ENCODE data around the gene BICD2. TPM values are rescaled to one million over a fixed set of nuclear protein-coding genes. Genes with fewer than 3 reads are reported as not detected.

Gene BICD2
- total and polyA plus RNA-seq, 2 donors (not counting 1 experiment from before 2014, with no cell fraction given): 33.2 to 49.5 TPM

GRCh38 chr9:92666912-92667532, 97.6 kb downstream of the BICD2 start:
- Mint-ChIP-seq H3K27me3 (no peaks in the 10 kb centered on the region), H3K9me3 (ENCODE audit: insufficient read depth) (no peaks in the 10 kb centered on the region), H3K27ac (no peak overlapping the region), H3K4me3 (no peak overlapping the region), H3K4me1 (peaks cover 35% of the 10 kb centered on the region)
- intact Hi-C loops (cut with micrococcal nuclease): no loop called here
- H4K20me1 ChIP-seq (ENCODE audit: control insufficient read depth, insufficient read depth, low read length, poor library complexity, severe bottlenecking): peaks cover 21% of the 10 kb centered on the region
- POLR2A ChIA-PET: no interaction called here
- no peak for DNase-seq
- WGBS (ENCODE audit: insufficient coverage): 100% methylated on average over 3 of the region's 8 CpGs
- H3K79me2 ChIP-seq (ENCODE audit: control insufficient read depth, insufficient read depth, low read length): peaks cover 90% of the 10 kb centered on the region
- H3K27me3 ChIP-seq (replicated peaks in 1 of 4; ENCODE audit: control extremely low read depth in 1 of 4, control insufficient read depth in 3 of 4, insufficient read depth in 4 of 4, low read length in 3 of 4): no peaks in the 10 kb centered on the region
- H3K9me3 ChIP-seq (ENCODE audit: control extremely low read depth in 1 of 3, control insufficient read depth in 2 of 3, insufficient read depth in 1 of 3, low read length in 2 of 3): no peaks in the 10 kb centered on the region
- H3K9ac ChIP-seq (ENCODE audit: low read length): no peak overlapping the region
- CTCF ChIA-PET: interaction anchor here (0.7 to 1.1 kb wide), 2 partner anchors 62 to 98 kb away, joined by 3 read pairs; no protein-coding TSS in a partner anchor
- ATAC-seq (ENCODE audit: low read depth): no peak
- TF ChIP-seq, protein P1, sequence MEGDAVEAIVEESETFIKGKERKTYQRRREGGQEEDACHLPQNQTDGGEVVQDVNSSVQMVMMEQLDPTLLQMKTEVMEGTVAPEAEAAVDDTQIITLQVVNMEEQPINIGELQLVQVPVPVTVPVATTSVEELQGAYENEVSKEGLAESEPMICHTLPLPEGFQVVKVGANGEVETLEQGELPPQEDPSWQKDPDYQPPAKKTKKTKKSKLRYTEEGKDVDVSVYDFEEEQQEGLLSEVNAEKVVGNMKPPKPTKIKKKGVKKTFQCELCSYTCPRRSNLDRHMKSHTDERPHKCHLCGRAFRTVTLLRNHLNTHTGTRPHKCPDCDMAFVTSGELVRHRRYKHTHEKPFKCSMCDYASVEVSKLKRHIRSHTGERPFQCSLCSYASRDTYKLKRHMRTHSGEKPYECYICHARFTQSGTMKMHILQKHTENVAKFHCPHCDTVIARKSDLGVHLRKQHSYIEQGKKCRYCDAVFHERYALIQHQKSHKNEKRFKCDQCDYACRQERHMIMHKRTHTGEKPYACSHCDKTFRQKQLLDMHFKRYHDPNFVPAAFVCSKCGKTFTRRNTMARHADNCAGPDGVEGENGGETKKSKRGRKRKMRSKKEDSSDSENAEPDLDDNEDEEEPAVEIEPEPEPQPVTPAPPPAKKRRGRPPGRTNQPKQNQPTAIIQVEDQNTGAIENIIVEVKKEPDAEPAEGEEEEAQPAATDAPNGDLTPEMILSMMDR (IDR thresholded peaks at IDR 0.05): no peak
- TF ChIP-seq EZH2 (IDR thresholded peaks at IDR 0.05; ENCODE audit: borderline replicate concordance, insufficient read depth, low read depth, low read length, poor library complexity, severe bottlenecking): no peak
- peaks cover 0 to 15% of the 10 kb centered on the region in 2 experiments for H3K36me3 ChIP-seq (replicated peaks in 1 of 2; ENCODE audit: control extremely low read depth in 1 of 2, control insufficient read depth in 1 of 2, extremely low read depth in 1 of 2, insufficient read depth in 2 of 2, low read length in 1 of 2)
- H3K4me2 ChIP-seq (replicated peaks; ENCODE audit: low read depth, low read length, poor library complexity, severe bottlenecking): no peak overlapping the region
- H3K4me3 ChIP-seq (ENCODE audit: control extremely low read depth in 1 of 5, extremely low read depth in 1 of 5, insufficient read depth in 1 of 5, low read depth in 2 of 5, low read length in 4 of 5): no peak overlapping the region
- H3K4me1 ChIP-seq (ENCODE audit: control insufficient read depth in 2 of 2, insufficient read depth in 2 of 2, low read length in 2 of 2): peaks cover 17 to 27% of the 10 kb centered on the region in 2 donors
- H2AFZ ChIP-seq (ENCODE audit: insufficient read depth, low read depth, low read length, poor library complexity, severe bottlenecking): no peak overlapping the region
- no peak overlapping the region for H3K27ac ChIP-seq (ENCODE audit: low read length in 2 of 2)

GRCh38 chr9:92666236-92666635, 98.4 kb downstream of the BICD2 start:
- no peak overlapping the region for H3K4me2 ChIP-seq (replicated peaks; ENCODE audit: low read depth, low read length, poor library complexity, severe bottlenecking)
- no peak overlapping the region for H3K27ac Mint-ChIP-seq
- H3K9me3 ChIP-seq (ENCODE audit: control extremely low read depth in 1 of 3, control insufficient read depth in 2 of 3, insufficient read depth in 1 of 3, low read length in 2 of 3): no peaks in the 10 kb centered on the region
- ChIA-PET POLR2A (no interaction called here), CTCF (no interaction called here)
- H4K20me1 ChIP-seq (ENCODE audit: control insufficient read depth, insufficient read depth, low read length, poor library complexity, severe bottlenecking): peaks cover 29% of the 10 kb centered on the region
- H3K9me3 Mint-ChIP-seq (ENCODE audit: insufficient read depth): no peaks in the 10 kb centered on the region
- 97% methylated on average over 6 of the region's 6 CpGs for WGBS (ENCODE audit: insufficient coverage)
- ATAC-seq (ENCODE audit: low read depth) (no peak), DNase-seq (no peak)
- H2AFZ ChIP-seq (ENCODE audit: insufficient read depth, low read depth, low read length, poor library complexity, severe bottlenecking): no peak overlapping the region
- H3K4me1 Mint-ChIP-seq: peaks cover 39% of the 10 kb centered on the region
- no peaks in the 10 kb centered on the region for H3K27me3 Mint-ChIP-seq
- peaks cover 16 to 23% of the 10 kb centered on the region in 2 donors for H3K4me1 ChIP-seq (ENCODE audit: control insufficient read depth in 2 of 2, insufficient read depth in 2 of 2, low read length in 2 of 2)
- peaks cover 0 to 19% of the 10 kb centered on the region in 2 experiments for H3K36me3 ChIP-seq (replicated peaks in 1 of 2; ENCODE audit: control extremely low read depth in 1 of 2, control insufficient read depth in 1 of 2, extremely low read depth in 1 of 2, insufficient read depth in 2 of 2, low read length in 1 of 2)
- TF ChIP-seq, protein P1 (IDR thresholded peaks at IDR 0.05): no peak
- no peak for TF ChIP-seq EZH2 (IDR thresholded peaks at IDR 0.05; ENCODE audit: borderline replicate concordance, insufficient read depth, low read depth, low read length, poor library complexity, severe bottlenecking)
- intact Hi-C loops (cut with micrococcal nuclease): no loop called here
- no peak overlapping the region for H3K9ac ChIP-seq (ENCODE audit: low read length)
- peaks cover 95% of the 10 kb centered on the region for H3K79me2 ChIP-seq (ENCODE audit: control insufficient read depth, insufficient read depth, low read length)
- no peaks in the 10 kb centered on the region for H3K27me3 ChIP-seq (replicated peaks in 1 of 4; ENCODE audit: control extremely low read depth in 1 of 4, control insufficient read depth in 3 of 4, insufficient read depth in 4 of 4, low read length in 3 of 4)
- no peak overlapping the region for H3K27ac ChIP-seq (ENCODE audit: low read length in 2 of 2)
- no peak overlapping the region for H3K4me3 Mint-ChIP-seq
- no peak overlapping the region for H3K4me3 ChIP-seq (ENCODE audit: control extremely low read depth in 1 of 5, extremely low read depth in 1 of 5, insufficient read depth in 1 of 5, low read depth in 2 of 5, low read length in 4 of 5)
